OCI-LY7 (cell line): ENCODE measurements around the gene UBC. TPM values are rescaled to one million over a fixed set of nuclear protein-coding genes. Genes with fewer than 3 reads are reported as not detected.

Source experiments
- BruUV-seq: library from RNA; stranded (reverse); fragments of 400-500 nt; replicated peaks from 2 replicates; lab custom pipeline; 2021; lab: Mats Ljungman, UMichigan
- CTCF ChIA-PET: fragments of 300-600 bp; sonication (Branson Sonifier 250); formaldehyde crosslinking; loops from one replicate; lab custom pipeline; 2022; ENCODE audit warnings: antibody characterized with exemption; ENCODE audit not compliant: unreplicated experiment; lab: Charles Lee
- POLR2A ChIA-PET: fragments of 300-600 bp; sonication (Branson Sonifier 250); formaldehyde crosslinking; loops from one replicate; lab custom pipeline; 2022; ENCODE audit warnings: antibody characterized with exemption; lab: Charles Lee
- DNase-seq: peaks from one replicate; pipeline ENCODE4 v3.0.0-alpha.2; 2015; ENCODE audit warnings: low spot score
- H2AFZ ChIP-seq: fragments of 200-600 bp; sonication (generic), shearing (Covaris generic); 2 replicates; pipeline ENCODE4 v1.6.1; 2014; ENCODE audit warnings: mild to moderate bottlenecking, antibody characterized with exemption, low read length, moderate library complexity
- H3K27ac ChIP-seq: fragments of 200-600 bp; sonication (generic); 2 replicates; pipeline ENCODE4 v1.5.1; 2014; ENCODE audit warnings: mixed run types, low read depth, mild to moderate bottlenecking, moderate library complexity, low read length, inconsistent platforms; ENCODE audit not compliant: poor library complexity, severe bottlenecking
- H3K36me3 ChIP-seq: fragments of 200-600 bp; sonication (generic); 2 replicates; pipeline ENCODE4 v1.6.1; 2014; ENCODE audit warnings: mild to moderate bottlenecking, antibody characterized with exemption, low read length, moderate library complexity, mixed read lengths; ENCODE audit not compliant: insufficient read depth
- H3K4me1 ChIP-seq: fragments of 200-600 bp; sonication (generic); 2 replicates; pipeline ENCODE4 v1.5.1; 2014; ENCODE audit warnings: mild to moderate bottlenecking, low read length; ENCODE audit not compliant: insufficient read depth, poor library complexity, severe bottlenecking
- H3K4me2 ChIP-seq: fragments of 200-600 bp; sonication (generic); 2 replicates; pipeline ENCODE4 v1.6.1; 2014; ENCODE audit warnings: mild to moderate bottlenecking, low read length
- H3K4me3 ChIP-seq: fragments of 200-600 bp; sonication (generic); 2 replicates; pipeline ENCODE4 v1.5.1; 2014; ENCODE audit warnings: mild to moderate bottlenecking, low read depth, low read length; ENCODE audit not compliant: poor library complexity, severe bottlenecking
- H3K79me2 ChIP-seq: fragments of 200-600 bp; sonication (generic); 2 replicates; pipeline ENCODE4 v1.6.1; 2016; ENCODE audit warnings: low read depth, mild to moderate bottlenecking, low read length, moderate library complexity, mixed read lengths; ENCODE audit not compliant: insufficient read depth
- H3K9me2 ChIP-seq: fragments of 200-600 bp; sonication (generic); 2 replicates; pipeline ENCODE4 v1.6.1; 2016; ENCODE audit warnings: mild to moderate bottlenecking, low read length, mixed read lengths; ENCODE audit not compliant: insufficient read depth
- H3K9me3 ChIP-seq: fragments of 200-600 bp; sonication (generic); 2 replicates; pipeline ENCODE4 v1.6.1; 2014; ENCODE audit warnings: mild to moderate bottlenecking, mixed run types, low read length, mixed read lengths
- H4K20me1 ChIP-seq: fragments of 200-600 bp; sonication (generic); 2 replicates; pipeline ENCODE4 v1.6.1; 2014; ENCODE audit warnings: mild to moderate bottlenecking, antibody characterized with exemption, low read length, moderate library complexity, mixed read lengths; ENCODE audit not compliant: insufficient read depth
- CTCF ChIP-seq: fragments of 200-600 bp; sonication (generic); conservative IDR thresholded peaks from 2 replicates; pipeline ENCODE4 v1.5.1; 2014; ENCODE audit warnings: mild to moderate bottlenecking, antibody characterized with exemption, low read length, moderate library complexity, mixed read lengths
- EZH2phosphoT487 ChIP-seq: fragments of 200-600 bp; sonication (generic); IDR thresholded peaks from 2 replicates; pipeline ENCODE4 v1.6.1; 2018; ENCODE audit warnings: low read depth, borderline replicate concordance, mild to moderate bottlenecking, mixed run types, antibody characterized with exemption, low read length, moderate library complexity, mixed read lengths
- intact Hi-C: fragments of 100-400 bp; cut with micrococcal nuclease; formaldehyde crosslinking; loops from one replicate; pipeline ENCODE4 v1.10.0; 2022; ENCODE audit not compliant: unreplicated experiment
- total RNA-seq, 2 experiments: library from RNA; depleted of rRNA in 1 of 2; stranded (reverse); fragments of >200 nt in 1 of 2; shearing (Covaris generic) in 1 of 2; gene quantifications; 2 replicates each; pipeline ENCODE4 v1.2.3, GENCODE V29; 2014 to 2022

Gene UBC
- total RNA-seq, 2 experiments from 2014 or later, result 431 to 616 TPM

DNA sequence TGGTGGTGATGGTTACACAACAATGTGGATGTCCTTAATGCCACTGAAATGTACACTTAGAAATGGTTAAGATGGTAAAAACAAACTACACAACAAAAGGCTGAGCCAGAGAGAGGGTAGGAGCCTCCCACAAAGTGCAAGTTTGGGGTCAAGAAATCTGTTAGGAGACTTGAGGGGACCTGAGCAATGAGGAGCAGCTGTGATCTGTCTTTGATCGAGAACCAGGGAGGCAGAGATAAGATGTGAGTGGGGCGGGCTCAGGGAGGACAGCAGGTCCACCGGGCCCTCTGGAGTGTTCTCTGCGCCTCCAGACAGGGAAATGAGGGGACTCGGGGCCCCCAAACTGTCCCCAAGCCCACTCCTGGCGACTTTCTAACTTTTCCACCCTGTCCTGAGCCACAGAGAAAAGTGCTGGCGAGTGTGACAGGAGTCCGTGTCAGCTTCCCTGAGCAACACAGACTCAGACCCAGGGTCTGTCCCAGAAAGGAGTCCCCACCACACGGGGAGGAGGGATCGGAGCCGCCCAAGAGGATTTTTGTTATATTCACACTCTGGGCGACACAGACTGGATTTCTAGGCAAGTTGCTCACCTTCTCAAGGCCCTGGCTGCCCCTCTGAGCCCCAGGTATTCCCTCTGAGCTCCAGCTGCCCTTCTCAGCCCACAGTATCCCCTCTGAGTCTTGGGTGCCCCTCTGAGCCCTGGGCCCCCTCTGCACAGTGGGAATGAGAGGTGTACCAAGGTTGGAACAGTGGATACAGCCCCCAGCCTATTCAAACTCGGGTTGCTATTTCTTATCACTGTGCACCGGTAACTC, 39.3 kb downstream of the UBC start:
- Histone ChIP-seq H3K27ac (no peak overlapping the region), H3K9me3 (no peaks in the 10 kb centered on the region), H3K4me2 (no peak overlapping the region), H3K36me3 (no peaks in the 10 kb centered on the region), H3K4me1 (peaks cover 12% of the 10 kb centered on the region), H3K79me2 (no peaks in the 10 kb centered on the region), H2AFZ (no peak overlapping the region), H3K4me3 (no peak overlapping the region), H4K20me1 (no peaks in the 10 kb centered on the region), H3K9me2 (no peaks in the 10 kb centered on the region)
- DNase-seq, result no peak
- intact Hi-C loops, result no loop called here
- BruUV-seq, result no TSS peak
- CTCF ChIA-PET, result no interaction called here
- TF ChIP-seq EZH2phosphoT487, result no peak
- no peak for TF ChIP-seq CTCF
- POLR2A ChIA-PET, result interaction anchor here (0.6 to 0.8 kb wide), 2 partner anchors 12 to 17 kb away, joined by 3 to 5 read pairs; no protein-coding TSS in a partner anchor

GRCh38 chr12:124874188-124874587, 40.3 kb downstream of the UBC start:
- no peak for TF ChIP-seq EZH2phosphoT487
- TF ChIP-seq CTCF, result no peak
- no TSS peak for BruUV-seq
- peak overlapping the region; percentile 4; the same call in 1 of the 2 replicates for H2AFZ ChIP-seq
- no peaks in the 10 kb centered on the region for H4K20me1 ChIP-seq
- no peak overlapping the region; the same call in 1 of the 2 replicates for H3K4me2 ChIP-seq
- ChIA-PET CTCF (no interaction called here), POLR2A (interaction anchor here (1.3 kb wide), 1 partner anchor 13 kb away, joined by 5 read pairs; no protein-coding TSS in a partner anchor)
- H3K79me2 ChIP-seq, result no peaks in the 10 kb centered on the region
- H3K4me3 ChIP-seq, result no peak overlapping the region
- intact Hi-C loops, result no loop called here
- no peaks in the 10 kb centered on the region for H3K9me3 ChIP-seq
- no peak for DNase-seq
- H3K36me3 ChIP-seq, result no peaks in the 10 kb centered on the region
- no peaks in the 10 kb centered on the region for H3K9me2 ChIP-seq
- peaks cover 12% of the 10 kb centered on the region for H3K4me1 ChIP-seq
- no peak overlapping the region for H3K27ac ChIP-seq
